K562 (cell line): ENCODE measurements around the gene MT1E. TPM values are rescaled to one million over a fixed set of nuclear protein-coding genes. Genes with fewer than 3 reads are reported as not detected.

Source experiments
- ATAC-seq: fragments of 200-7000 bp; cut with Tn5 transposase; 3 replicates; pipeline ENCODE4 v1.9.1; 2020; ENCODE audit warnings: moderate library complexity
- BruUV-seq: library from RNA; stranded (reverse); fragments of 400-500 nt; replicated peaks from 2 replicates; lab custom pipeline; 2021; lab: Mats Ljungman, UMichigan
- CTCF ChIA-PET: fragments of 300-600 bp; formaldehyde crosslinking; extraction: SDS; loops from one replicate; lab custom pipeline; 2021; ENCODE audit warnings: low intra/inter-chr PET ratio; lab: Yijun Ruan, JAX
- POLR2A ChIA-PET: fragments of 300-600, 350-650 bp; sonication (Branson Sonifier 250); formaldehyde crosslinking; extraction: SDS; loops from one replicate; lab custom pipeline; 2021; ENCODE audit warnings: antibody characterized with exemption, inconsistent platforms; lab: Yijun Ruan, JAX
- DNase-seq, 4 experiments: peaks; one replicate each; pipeline versions ENCODE4 v3.0.0 to v3.0.0-alpha.2; 2011 to 2018; ENCODE audit warnings: low spot score in 3 of 4, mixed read lengths in 3 of 4; ENCODE audit errors: extremely low read depth in 1 of 4
- FAIRE-seq: peaks from 2 replicates; lab custom pipeline; 2011; peaks lifted over from hg19 to GRCh38; lab: Jason Lieb, UNC
- H2AFZ ChIP-seq: 2 replicates; pipeline ENCODE4 v1.6.0; 2011; ENCODE audit warnings: low read depth, low read length, control low read depth, inconsistent platforms
- H3K27ac ChIP-seq: fragments of 200-600 bp; 3 replicates; pipeline ENCODE4 v1.8.0; 2011; ENCODE audit warnings: low read depth, mild to moderate bottlenecking, control low read depth, inconsistent platforms, low read length, moderate library complexity, mixed read lengths; ENCODE audit errors: extremely low read depth
- H3K27me3 ChIP-seq, 2 experiments: fragments of 300-600 bp in 1 of 2; 2 replicates in 1 of 2; 3 replicates in 1 of 2; pipeline versions ENCODE4 v1.6.0 to v1.8.0; 2011; ENCODE audit warnings: inconsistent platforms in 2 of 2, low read length in 2 of 2, mild to moderate bottlenecking in 1 of 2, mixed read lengths in 1 of 2, moderate library complexity in 1 of 2; ENCODE audit not compliant: control insufficient read depth in 2 of 2, insufficient read depth in 2 of 2
- H3K36me3 ChIP-seq: fragments of 300-600 bp; 3 replicates; pipeline ENCODE4 v1.8.0; 2011; ENCODE audit warnings: mild to moderate bottlenecking, low read length, inconsistent platforms; ENCODE audit not compliant: control insufficient read depth, insufficient read depth
- H3K4me1 ChIP-seq, 2 experiments: fragments of 200-600 bp in 1 of 2; replicated peaks in 1 of 2; 2 replicates in 1 of 2; 3 replicates in 1 of 2; pipeline versions ENCODE4 v1.5.1 to v1.8.0; 2011; ENCODE audit warnings: inconsistent platforms in 2 of 2, low read length in 2 of 2, mild to moderate bottlenecking in 1 of 2, mixed read lengths in 1 of 2, moderate library complexity in 1 of 2; ENCODE audit not compliant: control insufficient read depth in 2 of 2, insufficient read depth in 2 of 2
- H3K4me2 ChIP-seq: 2 replicates; pipeline ENCODE4 v1.6.1; 2011; ENCODE audit warnings: low read length, control low read depth, inconsistent platforms, mixed read lengths; ENCODE audit not compliant: insufficient read depth
- H3K4me3 ChIP-seq: fragments of 200-600 bp; sonication (generic), shearing (Covaris generic); 2 replicates; pipeline ENCODE4 v1.5.1; 2016; ENCODE audit warnings: control low read depth, inconsistent platforms
- H3K79me2 ChIP-seq: fragments of 200-600 bp; 3 replicates; pipeline ENCODE4 v1.8.0; 2011; ENCODE audit warnings: low read length, inconsistent platforms; ENCODE audit not compliant: control insufficient read depth, insufficient read depth
- H3K9ac ChIP-seq, 2 experiments: 2 replicates each; pipeline versions ENCODE4 v1.6.0 to v1.6.1; 2011; ENCODE audit warnings: low read depth in 2 of 2, low read length in 2 of 2, control low read depth in 1 of 2, inconsistent platforms in 1 of 2, mild to moderate bottlenecking in 1 of 2, mixed read lengths in 1 of 2; ENCODE audit not compliant: insufficient read depth in 1 of 2
- H3K9me1 ChIP-seq: one replicate; pipeline ENCODE4 v1.6.0; 2011; ENCODE audit warnings: inconsistent platforms, mild to moderate bottlenecking, low read length, moderate library complexity; ENCODE audit not compliant: control insufficient read depth, insufficient read depth
- H3K9me3 ChIP-seq: replicated peaks from 2 replicates; pipeline ENCODE4 v1.5.1; 2011; ENCODE audit warnings: low read depth, low read length, inconsistent platforms; ENCODE audit not compliant: control insufficient read depth, insufficient read depth
- H4K20me1 ChIP-seq: replicated peaks from 2 replicates; pipeline ENCODE4 v1.6.1; 2011; ENCODE audit warnings: low read length, inconsistent platforms, mixed read lengths; ENCODE audit not compliant: control insufficient read depth, insufficient read depth
- BRD9 ChIP-seq: fragments of 450-650 bp; IDR thresholded peaks from 2 replicates; pipeline ENCODE4 v1.6.1; 2018; ENCODE audit warnings: low read depth; ENCODE audit not compliant: partially characterized antibody
- SRSF1 ChIP-seq: fragments of 200-400 bp; formaldehyde crosslinking; IDR thresholded peaks from 2 replicates; pipeline ENCODE4 v1.6.1; 2017; ENCODE audit warnings: mild to moderate bottlenecking, low read depth, low read length, moderate library complexity
- ZNF280A ChIP-seq: fragments of 450-650 bp; IDR thresholded peaks from 2 replicates; pipeline ENCODE4 v1.6.1; 2018; ENCODE audit warnings: mild to moderate bottlenecking, low read depth; ENCODE audit not compliant: partially characterized antibody
- WGBS: fragments of 100-300 bp; shearing (Covaris generic); methylation state at CpG from one replicate; pipeline ENCODE4 v1.1.6; 2016; ENCODE audit warnings: low coverage, mixed read lengths; ENCODE audit not compliant: insufficient coverage; ENCODE audit errors: missing lambda C conversion rate; 5-methylcytosine and 5-hydroxymethylcytosine counted together
- in situ Hi-C: fragments of 300-500 bp; cut with MboI; formaldehyde crosslinking; loops from 4 replicates; pipeline ENCODE4 v1.15.0; 2018; ENCODE audit warnings: inconsistent platforms, mixed read lengths
- intact Hi-C: fragments of 100-400 bp; cut with micrococcal nuclease; formaldehyde crosslinking; loops from 2 replicates; pipeline ENCODE4 v1.14.2; 2022
- polyA plus RNA-seq, 8 experiments: library from polyadenylated mRNA; depleted of rRNA in 4 of 8; stranded (reverse) in 5 of 8; unstranded in 3 of 8; fragments of >200 nt; fragmentation: Nextera tagmentation in 2 of 8; fragmentation: Illumina TruSeq in 1 of 8; extraction: Ambion mirVana in 2 of 8; extraction: Trizol in 1 of 8; gene quantifications; 2 replicates each; pipeline versions ENCODE4 v1.2.1 to v1.2.3, GENCODE V29; 2011 to 2014; ENCODE audit warnings: inconsistent platforms in 1 of 8, missing spikeins in 1 of 8
- total RNA-seq, 7 experiments: library from RNA; depleted of rRNA in 6 of 7; stranded (reverse); fragments of >200 nt in 6 of 7; fragmentation: Illumina TruSeq in 2 of 7; extraction: Trizol in 2 of 7; gene quantifications; 2 replicates each; pipeline versions ENCODE4 v1.2.1 to v1.2.3, GENCODE V29; 2011 to 2021; ENCODE audit warnings: low replicate concordance in 1 of 7
- TF ChIP-seq, protein P1 (sequence below): sonication (generic); formaldehyde crosslinking; IDR thresholded peaks from 2 replicates; pipeline ENCODE4 v1.8.0; 2022; ENCODE audit warnings: mild to moderate bottlenecking, low read depth, missing genetic modification reagents

MT1E gene
- total and polyA plus RNA-seq, 9 of the 15 experiments (the other 6 are each of a cell fraction or from before 2014, with no cell fraction given): 0.29 to 0.81 (median 0.46) TPM; not detected in 3

DNA sequence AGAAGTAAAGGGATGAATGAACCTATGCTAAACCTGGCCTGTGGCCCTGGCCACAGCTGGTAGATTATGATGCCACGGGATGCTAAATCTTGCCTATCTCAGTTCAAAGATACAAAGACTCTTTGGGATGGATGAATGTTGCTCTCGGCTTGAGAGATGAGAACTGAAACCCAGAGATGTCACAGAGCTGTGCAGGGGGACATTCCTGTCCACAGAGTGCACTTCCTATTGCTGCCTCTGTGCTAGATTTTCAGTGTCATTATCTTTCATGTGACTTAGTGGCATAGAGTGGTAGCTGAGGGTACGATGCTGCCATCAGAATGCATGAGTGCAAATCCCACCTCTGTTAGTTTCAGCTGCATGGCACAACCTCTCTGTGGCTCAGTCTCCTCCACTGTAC, 4.6 kb downstream of the MT1E start:
- Histone ChIP-seq H4K20me1 (0 out of 2 replicates have a peak, but pooled peaks cover 3% of the 10 kb centered on the region), H3K27ac (no peak overlapping the region)
- TF ChIP-seq, protein P1, sequence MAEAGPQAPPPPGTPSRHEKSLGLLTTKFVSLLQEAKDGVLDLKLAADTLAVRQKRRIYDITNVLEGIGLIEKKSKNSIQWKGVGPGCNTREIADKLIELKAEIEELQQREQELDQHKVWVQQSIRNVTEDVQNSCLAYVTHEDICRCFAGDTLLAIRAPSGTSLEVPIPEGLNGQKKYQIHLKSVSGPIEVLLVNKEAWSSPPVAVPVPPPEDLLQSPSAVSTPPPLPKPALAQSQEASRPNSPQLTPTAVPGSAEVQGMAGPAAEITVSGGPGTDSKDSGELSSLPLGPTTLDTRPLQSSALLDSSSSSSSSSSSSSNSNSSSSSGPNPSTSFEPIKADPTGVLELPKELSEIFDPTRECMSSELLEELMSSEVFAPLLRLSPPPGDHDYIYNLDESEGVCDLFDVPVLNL: no peak
- TF ChIP-seq SRSF1 (no peak), ZNF280A (no peak), BRD9 (peak; percentile 73)
- TF ChIP-seq, all 486 proteins: peak for 1
- no TSS peak for BruUV-seq
- DNase-seq: no peak
- Histone ChIP-seq H3K4me2 (no peak overlapping the region), H3K27me3 (peaks cover 41 to 70% of the 10 kb centered on the region in 2 experiments; a peak in 4 of 5 replicates), H3K9ac (no peak overlapping the region), H3K4me1 (peaks cover 0 to 15% of the 10 kb centered on the region in 2 experiments; a peak in 2 of 5 replicates), H2AFZ (no peak overlapping the region), H3K79me2 (no peaks in the 10 kb centered on the region), H3K4me3 (no peak overlapping the region), H3K9me3 (no peaks in the 10 kb centered on the region), H3K36me3 (no peaks in the 10 kb centered on the region), H3K9me1 (no peaks in the 10 kb centered on the region)
- no peak for FAIRE-seq
- intact Hi-C loops (no loop called here), in situ Hi-C loops (no loop called here)
- CTCF ChIA-PET: no interaction called here
- POLR2A ChIA-PET: interaction anchor here (0.8 kb wide), 1 partner anchor 10 kb away, joined by 4 read pairs; no protein-coding TSS in a partner anchor
- WGBS: 0% methylated on average over 3 of the region's 3 CpGs
- ATAC-seq: no peak
